B cell (primary cell): ENCODE results near the gene RNF166.

Experiments used
- EZH2 ChIP-seq: IDR thresholded peaks from 2 replicates; pipeline ENCODE4 v1.6.1; 2012; ENCODE audit warnings: borderline replicate concordance, low read depth, mild to moderate bottlenecking, moderate library complexity, low read length; ENCODE audit not compliant: insufficient read depth, poor library complexity, severe bottlenecking
- TF ChIP-seq, protein P1 (sequence below): fragments of 200-600 bp; IDR thresholded peaks from one replicate; pipeline ENCODE4 v1.8.0; 2022; ENCODE audit warnings: antibody characterized with exemption, mild to moderate bottlenecking

DNA sequence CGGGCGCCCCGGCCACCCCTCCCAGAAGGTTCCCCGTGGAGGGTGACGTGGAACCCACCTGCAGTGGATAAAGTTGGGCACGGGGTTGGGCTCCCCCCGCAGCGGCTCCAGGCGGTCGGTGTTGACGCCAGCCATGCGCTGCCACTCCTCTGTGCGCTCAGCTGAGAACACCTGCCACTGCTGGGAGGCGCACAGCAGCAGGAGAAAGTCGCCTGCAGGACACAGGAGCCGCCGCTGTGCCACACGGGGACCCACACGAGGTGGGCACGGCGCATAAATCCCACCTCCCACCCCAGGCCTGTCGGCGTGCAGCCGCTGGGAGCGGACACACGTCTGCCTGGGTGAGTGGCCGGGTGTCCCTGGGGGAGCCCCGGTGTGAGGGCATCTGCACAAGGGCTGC, 20.8 kb upstream of the RNF166 start:
- TF ChIP-seq, protein P1, sequence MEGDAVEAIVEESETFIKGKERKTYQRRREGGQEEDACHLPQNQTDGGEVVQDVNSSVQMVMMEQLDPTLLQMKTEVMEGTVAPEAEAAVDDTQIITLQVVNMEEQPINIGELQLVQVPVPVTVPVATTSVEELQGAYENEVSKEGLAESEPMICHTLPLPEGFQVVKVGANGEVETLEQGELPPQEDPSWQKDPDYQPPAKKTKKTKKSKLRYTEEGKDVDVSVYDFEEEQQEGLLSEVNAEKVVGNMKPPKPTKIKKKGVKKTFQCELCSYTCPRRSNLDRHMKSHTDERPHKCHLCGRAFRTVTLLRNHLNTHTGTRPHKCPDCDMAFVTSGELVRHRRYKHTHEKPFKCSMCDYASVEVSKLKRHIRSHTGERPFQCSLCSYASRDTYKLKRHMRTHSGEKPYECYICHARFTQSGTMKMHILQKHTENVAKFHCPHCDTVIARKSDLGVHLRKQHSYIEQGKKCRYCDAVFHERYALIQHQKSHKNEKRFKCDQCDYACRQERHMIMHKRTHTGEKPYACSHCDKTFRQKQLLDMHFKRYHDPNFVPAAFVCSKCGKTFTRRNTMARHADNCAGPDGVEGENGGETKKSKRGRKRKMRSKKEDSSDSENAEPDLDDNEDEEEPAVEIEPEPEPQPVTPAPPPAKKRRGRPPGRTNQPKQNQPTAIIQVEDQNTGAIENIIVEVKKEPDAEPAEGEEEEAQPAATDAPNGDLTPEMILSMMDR: no peak
- TF ChIP-seq EZH2: no peak
